Neuronal stem cell (in vitro differentiated cells): ENCODE data around the gene COPS4.
"Not testable (repeated sequence)": the region's sequence is repeated elsewhere in the genome, so short reads cannot be mapped to it uniquely, and the experiment has no call there.

Source experiments
- DNase-seq: peaks from one replicate; pipeline ENCODE4 v3.0.0-alpha.2; 2013; ENCODE audit warnings: low spot score
- H2AFZ ChIP-seq: one replicate; pipeline ENCODE4 v1.6.1; 2013; ENCODE audit warnings: mild to moderate bottlenecking, low read length, inconsistent platforms
- H2AK5ac ChIP-seq: 2 replicates; pipeline ENCODE4 v1.6.1; 2013; ENCODE audit warnings: low read depth, mild to moderate bottlenecking, inconsistent platforms, low read length, moderate library complexity, mixed read lengths
- H2BK120ac ChIP-seq: 2 replicates; pipeline ENCODE4 v1.6.1; 2013; ENCODE audit warnings: low read depth, mild to moderate bottlenecking, inconsistent platforms, low read length, moderate library complexity, mixed read lengths
- H2BK12ac ChIP-seq: one replicate; pipeline ENCODE4 v1.6.1; 2013; ENCODE audit warnings: low read length, inconsistent platforms
- H2BK15ac ChIP-seq: 2 replicates; pipeline ENCODE4 v1.6.1; 2013; ENCODE audit warnings: mild to moderate bottlenecking, low read length, inconsistent platforms, mixed read lengths
- H2BK5ac ChIP-seq: one replicate; pipeline ENCODE4 v1.6.1; 2013; ENCODE audit warnings: inconsistent platforms, mild to moderate bottlenecking, low read length, moderate library complexity
- H3K14ac ChIP-seq: one replicate; pipeline ENCODE4 v1.6.1; 2013; ENCODE audit warnings: low read length, inconsistent platforms
- H3K18ac ChIP-seq: 2 replicates; pipeline ENCODE4 v1.6.1; 2013; ENCODE audit warnings: low read length, inconsistent platforms
- H3K23ac ChIP-seq: 2 replicates; pipeline ENCODE4 v1.6.1; 2013; ENCODE audit warnings: low read depth, mild to moderate bottlenecking, mixed read lengths, low read length, inconsistent platforms; ENCODE audit not compliant: poor library complexity
- H3K27ac ChIP-seq: replicated peaks from 3 replicates; pipeline ENCODE4 v1.5.1; 2013; ENCODE audit warnings: low read length, inconsistent platforms
- H3K27me3 ChIP-seq, 3 experiments: 2 replicates each; pipeline ENCODE4 v1.6.1; 2013; ENCODE audit warnings: low read length in 3 of 3, mild to moderate bottlenecking in 2 of 3, inconsistent platforms in 1 of 3, low read depth in 1 of 3, mixed read lengths in 1 of 3, moderate library complexity in 1 of 3; ENCODE audit not compliant: control insufficient read depth in 3 of 3, insufficient read depth in 3 of 3
- H3K36me3 ChIP-seq, 2 donors: replicated peaks in 1 of 2; 2 replicates each; pipeline ENCODE4 v1.6.1; 2013; ENCODE audit warnings: low read length in 2 of 2; ENCODE audit not compliant: control insufficient read depth in 2 of 2, insufficient read depth in 2 of 2
- H3K4ac ChIP-seq: 2 replicates; pipeline ENCODE4 v1.6.1; 2013; ENCODE audit warnings: inconsistent platforms, mild to moderate bottlenecking, low read length, moderate library complexity
- H3K4me1 ChIP-seq, 2 donors: 1 replicate in 1 of 2; 2 replicates in 1 of 2; pipeline ENCODE4 v1.6.1; 2013; ENCODE audit warnings: low read length in 2 of 2, low read depth in 1 of 2; ENCODE audit not compliant: control insufficient read depth in 2 of 2, insufficient read depth in 1 of 2
- H3K4me2 ChIP-seq: one replicate; pipeline ENCODE4 v1.6.1; 2013; ENCODE audit warnings: mild to moderate bottlenecking, low read length, inconsistent platforms; ENCODE audit not compliant: insufficient read depth, poor library complexity, severe bottlenecking
- H3K4me3 ChIP-seq, 2 donors: 2 replicates each; pipeline ENCODE4 v1.5.1; 2013; ENCODE audit warnings: low read length in 2 of 2, mild to moderate bottlenecking in 2 of 2, inconsistent platforms in 1 of 2, moderate library complexity in 1 of 2
- H3K79me1 ChIP-seq: one replicate; pipeline ENCODE4 v1.6.1; 2013; ENCODE audit warnings: low read depth, mild to moderate bottlenecking, inconsistent platforms, low read length, moderate library complexity
- H3K9ac ChIP-seq: one replicate; pipeline ENCODE4 v1.6.1; 2013; ENCODE audit warnings: mild to moderate bottlenecking, low read depth, low read length, inconsistent platforms; ENCODE audit not compliant: poor library complexity
- H3K9me3 ChIP-seq, 2 donors: replicated peaks in 1 of 2; 2 replicates each; pipeline versions ENCODE3 to v1.6.1; 2013; ENCODE audit warnings: low read length in 2 of 2, mild to moderate bottlenecking in 2 of 2, inconsistent platforms in 1 of 2, low read depth in 1 of 2, mixed read lengths in 1 of 2, moderate library complexity in 1 of 2; ENCODE audit not compliant: control insufficient read depth in 2 of 2, insufficient read depth in 1 of 2
- H4K8ac ChIP-seq: one replicate; pipeline ENCODE4 v1.6.1; 2013; ENCODE audit warnings: low read depth, mild to moderate bottlenecking, inconsistent platforms, low read length, moderate library complexity
- H4K91ac ChIP-seq: one replicate; pipeline ENCODE4 v1.6.1; 2013; ENCODE audit warnings: low read length, low read depth, mild to moderate bottlenecking, inconsistent platforms; ENCODE audit not compliant: poor library complexity
- WGBS, 2 donors: extraction: QIAGEN DNeasy Blood & Tissue Kit; methylation state at CpG; one replicate each; pipeline ENCODE4 v1.1.7; 2013; ENCODE audit warnings: missing lambda C conversion rate in 2 of 2, mixed read lengths in 1 of 2; ENCODE audit not compliant: insufficient read length in 2 of 2, insufficient replicate concordance in 1 of 2; ENCODE audit errors: extremely low coverage in 2 of 2; 5-methylcytosine and 5-hydroxymethylcytosine counted together

The COPS4 gene

DNA sequence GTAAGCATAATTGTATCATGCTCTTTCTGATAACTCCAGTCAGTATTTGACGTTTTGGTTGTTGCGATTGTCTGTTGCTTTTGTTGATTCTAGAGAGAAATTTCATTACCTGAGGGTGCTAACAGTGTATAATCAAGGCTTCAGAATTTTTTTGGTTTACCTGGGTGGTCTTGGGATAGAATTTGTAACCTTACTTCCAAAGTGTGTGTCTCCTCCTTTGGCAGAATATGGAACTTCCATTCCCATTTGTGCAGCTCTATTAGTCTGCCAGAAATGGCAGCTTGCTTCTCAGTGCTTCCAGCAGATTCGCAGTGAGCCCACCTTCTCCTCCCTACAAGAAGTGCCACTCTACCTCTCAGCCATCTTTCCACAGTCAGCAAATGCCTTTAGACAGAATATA, 5.3 kb downstream of the COPS4 start:
- Histone ChIP-seq H2AFZ (no peak overlapping the region), H3K4me2 (no peak overlapping the region), H2BK120ac (no peak overlapping the region), H3K4ac (no peak overlapping the region), H4K8ac (no peak overlapping the region), H2AK5ac (no peak overlapping the region), H3K9ac (no peak overlapping the region), H2BK5ac (no peak overlapping the region), H3K79me1 (no peaks in the 10 kb centered on the region), H3K27ac (no peak overlapping the region), H3K18ac (no peak overlapping the region), H3K4me1 (peaks cover 0 to 12% of the 10 kb centered on the region in 2 donors), H2BK15ac (no peak overlapping the region), H3K36me3 (peaks cover 0 to 9% of the 10 kb centered on the region in 2 donors), H2BK12ac (no peak overlapping the region), H3K14ac (no peak overlapping the region), H3K4me3 (no peak overlapping the region), H3K9me3 (no peaks in the 10 kb centered on the region), H4K91ac (no peak overlapping the region), H3K27me3 (no peaks in the 10 kb centered on the region), H3K23ac (no peak overlapping the region)
- no CpG with 5 or more reads among the region's 3 CpGs for WGBS, 2 donors
- no peak for DNase-seq

DNA sequence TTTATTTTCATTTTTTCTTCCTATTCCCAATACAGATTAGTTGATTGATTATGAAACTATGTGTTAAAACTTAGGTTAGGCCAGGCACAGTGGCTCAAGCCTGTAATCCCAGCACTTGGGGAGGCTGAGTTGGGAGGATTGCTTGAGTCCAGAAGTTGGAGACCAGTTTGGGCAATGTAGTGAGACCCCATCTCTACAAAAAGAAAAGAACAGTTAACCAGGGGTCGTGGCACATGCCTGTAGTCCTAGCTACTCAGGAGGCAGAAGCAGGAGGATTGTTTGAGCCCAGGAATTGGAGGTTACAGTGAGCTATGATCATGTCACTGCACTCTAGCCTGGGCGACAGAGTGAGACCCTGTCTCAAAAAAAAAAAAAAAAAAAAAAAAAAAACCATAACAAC, 8.2 kb downstream of the COPS4 start:
- not testable (repeated sequence) for H4K91ac ChIP-seq, H3K79me1 ChIP-seq, H2AFZ ChIP-seq, H2BK120ac ChIP-seq, H3K4me1 ChIP-seq, H2BK5ac ChIP-seq, H3K27me3 ChIP-seq, H3K4ac ChIP-seq, H3K27ac ChIP-seq, H3K9me3 ChIP-seq, H2AK5ac ChIP-seq, H4K8ac ChIP-seq, H3K18ac ChIP-seq, H2BK12ac ChIP-seq, H3K23ac ChIP-seq, H3K4me2 ChIP-seq, H3K4me3 ChIP-seq, H3K9ac ChIP-seq, H3K14ac ChIP-seq, H2BK15ac ChIP-seq, DNase-seq
- no CpG with 5 or more reads among the region's 2 CpGs for WGBS, 2 donors
- H3K36me3 ChIP-seq: peaks cover 0 to 20% of the 10 kb centered on the region in 2 donors

DNA sequence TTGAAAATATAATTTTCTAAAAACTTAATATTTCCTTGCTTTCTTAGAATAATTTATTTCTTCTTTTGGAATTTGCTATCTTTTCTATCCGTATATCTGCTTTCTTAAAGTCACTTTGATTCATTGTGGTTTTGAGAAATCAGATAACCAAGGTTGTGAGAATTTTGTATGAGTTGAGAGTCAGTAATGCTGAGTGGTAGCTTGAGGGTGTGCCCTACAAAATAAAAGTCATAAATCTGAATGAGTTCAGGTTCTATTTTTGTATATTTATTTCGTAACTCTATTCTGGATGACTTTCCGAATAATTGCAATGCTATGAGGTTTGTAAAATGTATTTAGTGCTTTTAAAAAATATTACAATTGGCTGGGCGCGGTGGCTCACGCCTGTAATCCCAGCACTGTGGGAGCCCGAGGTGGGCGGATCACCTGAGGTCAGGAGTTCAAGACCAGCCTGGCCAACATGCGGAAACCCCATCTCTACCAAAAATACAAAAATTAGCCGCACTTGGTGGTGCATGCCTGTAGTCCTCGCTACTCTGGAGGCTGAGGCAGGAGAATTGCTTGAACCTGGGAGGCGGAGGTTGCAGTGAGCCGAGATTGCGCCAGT, 8.9 kb downstream of the COPS4 start:
- H2AK5ac ChIP-seq: no peak overlapping the region
- no peak overlapping the region for H3K4me3 ChIP-seq
- DNase-seq: no peak
- H3K9ac ChIP-seq: no peak overlapping the region
- H3K9me3 ChIP-seq: no peaks in the 10 kb centered on the region
- H3K36me3 ChIP-seq: peaks cover 0 to 21% of the 10 kb centered on the region in 2 donors
- no peak overlapping the region for H4K8ac ChIP-seq
- no CpG with 5 or more reads among the region's 14 CpGs for WGBS, 2 donors
- H2BK120ac ChIP-seq: no peak overlapping the region
- H2BK15ac ChIP-seq: no peak overlapping the region
- no peaks in the 10 kb centered on the region for H3K4me1 ChIP-seq
- no peak overlapping the region for H4K91ac ChIP-seq
- no peak overlapping the region for H3K4ac ChIP-seq
- H2BK12ac ChIP-seq: no peak overlapping the region
- no peak overlapping the region for H2BK5ac ChIP-seq
- H3K14ac ChIP-seq: no peak overlapping the region
- H3K4me2 ChIP-seq: no peak overlapping the region
- no peak overlapping the region for H3K18ac ChIP-seq
- H3K27me3 ChIP-seq: no peaks in the 10 kb centered on the region
- no peak overlapping the region for H3K27ac ChIP-seq
- no peak overlapping the region for H2AFZ ChIP-seq
- no peaks in the 10 kb centered on the region for H3K79me1 ChIP-seq
- H3K23ac ChIP-seq: no peak overlapping the region

DNA sequence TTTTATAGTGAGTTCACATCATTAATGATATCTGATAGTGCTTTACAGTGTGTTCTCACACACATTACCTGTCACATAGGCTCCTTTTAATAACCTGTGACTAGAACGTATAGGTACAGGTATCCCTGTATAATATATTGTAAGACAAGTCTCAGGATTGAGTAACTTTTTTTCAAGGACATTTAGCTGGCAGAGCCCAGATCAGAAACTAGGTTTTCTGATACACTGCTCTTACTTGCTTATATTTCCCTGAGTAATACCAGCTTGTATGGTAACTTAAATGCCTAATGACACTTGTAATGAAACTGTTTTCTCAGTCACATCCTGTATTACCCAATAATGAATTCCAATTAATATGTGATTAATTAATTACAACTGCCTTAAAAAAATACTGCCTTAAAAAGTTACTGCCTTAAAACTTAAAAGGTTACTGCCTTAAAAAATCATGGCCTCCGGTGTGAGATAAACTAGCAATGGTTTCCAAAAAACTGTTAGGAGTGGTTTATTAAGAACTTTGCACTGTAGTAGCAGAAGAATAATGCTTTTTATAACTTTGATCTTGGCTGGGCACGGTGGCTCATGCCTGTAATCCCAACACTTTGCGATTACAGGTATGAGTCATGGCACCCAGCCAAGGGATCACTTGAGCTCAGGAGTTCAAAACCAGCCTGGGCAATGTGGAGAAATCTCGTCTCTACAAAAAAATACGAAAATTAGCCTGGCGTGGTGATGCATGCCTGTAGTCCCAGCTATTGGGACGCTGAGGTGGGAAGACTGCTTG, 11.9 kb downstream of the COPS4 start:
- H4K91ac ChIP-seq: no peak overlapping the region
- no peaks in the 10 kb centered on the region for H3K27me3 ChIP-seq
- no CpG with 5 or more reads among the region's 8 CpGs for WGBS, 2 donors
- DNase-seq: no peak
- no peak overlapping the region for H3K4me2 ChIP-seq
- H3K14ac ChIP-seq: no peak overlapping the region
- no peak overlapping the region for H2BK12ac ChIP-seq
- H3K4ac ChIP-seq: no peak overlapping the region
- no peak overlapping the region for H2BK120ac ChIP-seq
- peaks cover 8 to 44% of the 10 kb centered on the region in 2 donors for H3K36me3 ChIP-seq
- no peak overlapping the region for H2AFZ ChIP-seq
- H2BK5ac ChIP-seq: no peak overlapping the region
- H3K23ac ChIP-seq: no peak overlapping the region
- no peak overlapping the region for H3K9ac ChIP-seq
- no peak overlapping the region for H2BK15ac ChIP-seq
- no peaks in the 10 kb centered on the region for H3K9me3 ChIP-seq
- H3K27ac ChIP-seq: no peak overlapping the region
- H3K4me3 ChIP-seq: no peak overlapping the region
- no peaks in the 10 kb centered on the region for H3K4me1 ChIP-seq
- no peak overlapping the region for H3K18ac ChIP-seq
- H4K8ac ChIP-seq: no peak overlapping the region
- H2AK5ac ChIP-seq: no peak overlapping the region
- H3K79me1 ChIP-seq: peaks cover 2% of the 10 kb centered on the region
